ENCODE results near the gene CYP1A1. TPM values are rescaled to one million over a fixed set of nuclear protein-coding genes. Genes with fewer than 3 reads are reported as not detected.

The CYP1A1 gene
- total RNA-seq (ENCODE audit: low replicate concordance), result 0.45 TPM in 1 of 2 replicates, not detected in the other

DNA sequence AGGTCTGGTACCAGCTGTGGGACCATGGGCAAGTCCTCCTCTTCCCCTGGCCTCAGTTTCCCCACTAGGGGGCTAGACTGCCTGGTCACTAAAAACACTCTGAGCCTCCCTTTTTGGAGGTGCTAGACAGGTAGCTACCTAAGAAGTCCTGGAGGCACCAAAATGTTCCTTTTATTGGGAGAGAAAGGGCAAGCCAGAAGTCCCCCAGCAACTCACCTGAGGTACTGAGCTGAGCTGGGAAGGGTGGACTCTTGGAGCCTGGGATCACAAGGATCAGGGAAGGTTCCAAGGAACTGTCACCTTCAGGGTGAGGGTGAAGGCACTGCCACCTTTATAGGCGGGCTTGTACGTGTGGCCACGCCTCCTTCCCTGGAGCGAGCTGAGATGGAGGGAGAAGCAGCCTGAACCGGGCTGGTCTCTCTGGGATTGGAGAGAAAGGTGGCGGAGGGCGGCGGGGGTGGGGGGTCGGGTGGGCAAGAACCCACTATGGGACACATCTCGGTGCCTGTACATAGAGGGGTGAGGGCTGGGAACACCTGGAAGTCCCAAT, at the start of gene CYP1A1:
CYP1A1 (minus strand) TSS at position 304 of the 550 bp plus-strand sequence. CDS start 2,431 bp downstream, outside the sequence.

GRCh38 chr15:74748322-74748946, 23.1 kb upstream of the CYP1A1 start, which contains the start of gene CYP1A2:
TSS of gene CYP1A2 (plus strand) at chr15:74748845. CDS start at chr15:74749739, 894 bp downstream.

GRCh38 chr15:74695597-74696397, 29.5 kb downstream of the CYP1A1 start, which contains the start of gene EDC3:
TSS of gene EDC3 (minus strand) at chr15:74696024. CDS start at chr15:74675124, 20,900 bp downstream.

Other genes starting within 250 kb of the CYP1A1 start
- 0.98 and 2.5 TPM in 2 replicates for gene ARID3B, start 184.3 kb downstream of the CYP1A1 start, total RNA-seq (ENCODE audit: low replicate concordance)
- 48.0 and 65.8 TPM in 2 replicates for gene CLK3, start 109.7 kb downstream of the CYP1A1 start, total RNA-seq (ENCODE audit: low replicate concordance)
- 10.9 and 11.0 TPM in 2 replicates for gene EDC3, start 29.5 kb downstream of the CYP1A1 start, total RNA-seq (ENCODE audit: low replicate concordance)
- gene CYP1A2, start 23.3 kb upstream of the CYP1A1 start, total RNA-seq (ENCODE audit: low replicate concordance), result not detected in 2 replicates
- 21.3 and 22.6 TPM in 2 replicates for gene CSK, start 56.6 kb upstream of the CYP1A1 start, total RNA-seq (ENCODE audit: low replicate concordance)
- not detected in 2 replicates for gene LMAN1L, start 87.3 kb upstream of the CYP1A1 start, total RNA-seq (ENCODE audit: low replicate concordance)
- not detected in 2 replicates for gene CPLX3, start 101.1 kb upstream of the CYP1A1 start, total RNA-seq (ENCODE audit: low replicate concordance)
- gene ULK3, start 117.6 kb upstream of the CYP1A1 start, total RNA-seq (ENCODE audit: low replicate concordance), result 4.4 and 11.4 TPM in 2 replicates
- 9.2 and 15.6 TPM in 2 replicates for gene SCAMP2, start 147.8 kb upstream of the CYP1A1 start, total RNA-seq (ENCODE audit: low replicate concordance)
- gene MPI, start 164.5 kb upstream of the CYP1A1 start, total RNA-seq (ENCODE audit: low replicate concordance), result 57.1 and 62.5 TPM in 2 replicates
- 31.7 and 35.6 TPM in 2 replicates for gene FAM219B, start 181.3 kb upstream of the CYP1A1 start, total RNA-seq (ENCODE audit: low replicate concordance)
- gene COX5A, start 212.5 kb upstream of the CYP1A1 start, total RNA-seq (ENCODE audit: low replicate concordance), result 19.4 and 37.5 TPM in 2 replicates
- 1.8 and 4.4 TPM in 2 replicates for gene RPP25, start 231.2 kb upstream of the CYP1A1 start, total RNA-seq (ENCODE audit: low replicate concordance)

All from smooth muscle cell of the coronary artery (primary cell).